VCaP (cell line): ENCODE measurements around the gene ZNF878.
"Not testable (repeated sequence)": the region's sequence is repeated elsewhere in the genome, so short reads cannot be mapped to it uniquely, and the experiment has no call there.

Experiments used
- H3K27ac ChIP-seq: fragments of 450-650 bp; 2 replicates; pipeline ENCODE4 v1.5.1; 2017
- TF ChIP-seq, protein P1 (sequence below): fragments of 450-650 bp; conservative IDR thresholded peaks from 2 replicates; pipeline ENCODE4 v1.5.1; 2017; ENCODE audit warnings: mild to moderate bottlenecking, moderate library complexity

ZNF878 gene

GRCh38 chr19:12090807-12091206 lies 38.0 kb upstream of the ZNF878 start:
- no peak overlapping the region for H3K27ac ChIP-seq
- TF ChIP-seq, protein P1, sequence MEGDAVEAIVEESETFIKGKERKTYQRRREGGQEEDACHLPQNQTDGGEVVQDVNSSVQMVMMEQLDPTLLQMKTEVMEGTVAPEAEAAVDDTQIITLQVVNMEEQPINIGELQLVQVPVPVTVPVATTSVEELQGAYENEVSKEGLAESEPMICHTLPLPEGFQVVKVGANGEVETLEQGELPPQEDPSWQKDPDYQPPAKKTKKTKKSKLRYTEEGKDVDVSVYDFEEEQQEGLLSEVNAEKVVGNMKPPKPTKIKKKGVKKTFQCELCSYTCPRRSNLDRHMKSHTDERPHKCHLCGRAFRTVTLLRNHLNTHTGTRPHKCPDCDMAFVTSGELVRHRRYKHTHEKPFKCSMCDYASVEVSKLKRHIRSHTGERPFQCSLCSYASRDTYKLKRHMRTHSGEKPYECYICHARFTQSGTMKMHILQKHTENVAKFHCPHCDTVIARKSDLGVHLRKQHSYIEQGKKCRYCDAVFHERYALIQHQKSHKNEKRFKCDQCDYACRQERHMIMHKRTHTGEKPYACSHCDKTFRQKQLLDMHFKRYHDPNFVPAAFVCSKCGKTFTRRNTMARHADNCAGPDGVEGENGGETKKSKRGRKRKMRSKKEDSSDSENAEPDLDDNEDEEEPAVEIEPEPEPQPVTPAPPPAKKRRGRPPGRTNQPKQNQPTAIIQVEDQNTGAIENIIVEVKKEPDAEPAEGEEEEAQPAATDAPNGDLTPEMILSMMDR = peak; percentile 78

DNA sequence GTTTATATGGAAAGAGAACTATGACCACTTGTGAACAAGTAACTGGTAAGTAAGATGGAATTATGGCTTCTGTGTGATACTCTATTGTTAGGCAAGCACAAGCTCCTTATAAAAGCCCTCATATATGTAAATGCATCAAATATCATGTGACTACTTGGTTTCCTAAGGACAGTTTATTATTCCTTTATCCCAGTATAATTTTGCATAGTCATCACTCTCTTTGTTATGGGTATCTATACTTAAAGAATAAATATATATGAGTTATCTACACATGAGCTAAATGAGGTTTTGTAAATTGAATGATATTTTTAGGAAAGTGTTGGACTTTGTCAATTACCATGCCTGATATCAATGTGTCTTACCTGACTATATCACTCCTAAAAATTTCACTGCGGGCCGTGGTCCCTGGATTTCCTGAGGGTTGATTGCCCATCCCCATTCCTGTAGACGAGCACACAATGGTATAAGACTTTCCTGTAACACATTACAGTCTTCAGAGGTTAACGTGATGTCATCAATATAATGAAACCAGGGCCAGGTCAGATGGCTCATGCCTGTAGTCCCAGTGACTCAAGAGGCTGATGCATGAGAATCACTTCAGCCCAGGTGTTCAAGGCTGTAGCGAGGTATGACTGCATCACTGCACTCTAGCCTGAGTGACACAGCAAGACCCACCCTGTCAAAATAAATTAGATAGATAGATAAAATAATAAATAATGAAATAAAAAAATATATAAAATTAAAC lies 32.5 kb upstream of the ZNF878 start:
- TF ChIP-seq, protein P1 = no peak

DNA sequence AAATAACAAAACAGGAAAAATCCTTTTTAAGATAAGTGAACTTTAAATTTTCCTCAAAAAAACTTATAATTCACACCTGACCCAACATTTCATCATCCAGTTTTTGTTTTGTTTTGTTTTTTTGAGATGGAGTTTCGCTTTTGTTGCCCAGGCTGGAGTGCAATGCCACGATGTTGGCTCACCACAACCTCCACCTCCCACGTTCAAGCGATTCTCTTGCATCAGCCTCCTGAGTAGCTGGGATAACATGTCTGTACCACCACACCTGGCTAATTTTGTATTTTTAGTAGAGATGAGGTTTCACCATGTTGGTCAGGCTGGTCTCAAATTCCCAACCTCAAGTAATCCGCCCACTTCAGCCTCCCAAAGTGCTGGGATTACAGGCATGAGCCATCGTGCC lies 30.6 kb upstream of the ZNF878 start:
- H3K27ac ChIP-seq = not testable (repeated sequence)

More for the DNA sequence above, 32.5 kb upstream of the ZNF878 start:
- H3K27ac ChIP-seq = no peak overlapping the region

- H3K27ac ChIP-seq = no peak overlapping the region
- TF ChIP-seq, protein P1 = no peak
Measured at GRCh38 chr19:12077375-12077774, 24.6 kb upstream of the ZNF878 start.

DNA sequence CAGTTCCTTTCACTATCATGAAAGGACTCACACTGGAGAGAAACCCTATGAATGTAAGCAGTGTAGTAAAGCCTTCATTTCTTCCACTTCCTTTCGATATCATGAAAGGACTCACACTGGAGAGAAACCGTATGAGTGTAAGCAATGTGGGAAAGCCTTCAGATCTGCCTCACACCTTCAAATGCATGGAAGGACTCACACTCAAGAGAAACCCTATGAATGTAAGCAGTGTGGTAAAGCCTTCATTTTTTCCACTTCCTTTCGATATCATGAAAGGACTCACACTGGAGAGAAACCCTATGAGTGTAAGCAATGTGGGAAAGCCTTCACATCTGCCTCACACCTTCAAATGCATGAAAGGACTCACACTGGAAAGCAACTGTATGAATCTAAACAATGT lies 23.6 kb upstream of the ZNF878 start:
- H3K27ac ChIP-seq = not testable (repeated sequence)

- TF ChIP-seq, protein P1 = no peak
- no peak overlapping the region for H3K27ac ChIP-seq
Measured at GRCh38 chr19:12075538-12076139, 22.9 kb upstream of the ZNF878 start.

GRCh38 chr19:12064590-12065538 lies 12.1 kb upstream of the ZNF878 start, which contains the start of gene ZNF844:
TSS of gene ZNF844 (plus strand) at chr19:12064731. CDS start at chr19:12064874, 143 bp downstream.
- TF ChIP-seq, protein P1 = no peak
- H3K27ac ChIP-seq = peak within 1 kb of the TSS; percentile 90

- no peak overlapping the region for H3K27ac ChIP-seq
- TF ChIP-seq, protein P1 = no peak
Measured at GRCh38 chr19:12055784-12056183, 3.0 kb upstream of the ZNF878 start.
